Measurements from ENCODE around the gene RASA2.

The RASA2 gene

DNA sequence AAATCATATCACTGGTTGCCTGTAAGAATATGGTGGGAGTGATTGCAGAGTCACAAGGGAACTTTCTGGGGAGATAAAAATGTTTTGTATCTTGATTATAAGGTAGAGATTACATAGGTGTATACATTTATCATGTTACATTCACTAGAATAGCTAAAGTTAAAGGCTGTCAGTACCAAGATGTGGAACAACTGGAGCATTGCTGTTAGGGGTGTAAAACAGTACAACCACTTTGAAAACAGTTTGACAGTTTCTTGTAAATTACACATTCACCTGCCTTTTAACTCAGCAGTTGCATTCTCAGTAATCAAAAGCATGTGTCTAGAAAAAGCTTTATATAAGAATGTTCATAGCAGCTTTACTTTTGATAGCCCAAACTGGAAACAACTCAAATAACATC, 27.6 kb downstream of the RASA2 start:
- H3K27me3 ChIP-seq = no peaks in the 10 kb centered on the region
- TF ChIP-seq, protein P1, sequence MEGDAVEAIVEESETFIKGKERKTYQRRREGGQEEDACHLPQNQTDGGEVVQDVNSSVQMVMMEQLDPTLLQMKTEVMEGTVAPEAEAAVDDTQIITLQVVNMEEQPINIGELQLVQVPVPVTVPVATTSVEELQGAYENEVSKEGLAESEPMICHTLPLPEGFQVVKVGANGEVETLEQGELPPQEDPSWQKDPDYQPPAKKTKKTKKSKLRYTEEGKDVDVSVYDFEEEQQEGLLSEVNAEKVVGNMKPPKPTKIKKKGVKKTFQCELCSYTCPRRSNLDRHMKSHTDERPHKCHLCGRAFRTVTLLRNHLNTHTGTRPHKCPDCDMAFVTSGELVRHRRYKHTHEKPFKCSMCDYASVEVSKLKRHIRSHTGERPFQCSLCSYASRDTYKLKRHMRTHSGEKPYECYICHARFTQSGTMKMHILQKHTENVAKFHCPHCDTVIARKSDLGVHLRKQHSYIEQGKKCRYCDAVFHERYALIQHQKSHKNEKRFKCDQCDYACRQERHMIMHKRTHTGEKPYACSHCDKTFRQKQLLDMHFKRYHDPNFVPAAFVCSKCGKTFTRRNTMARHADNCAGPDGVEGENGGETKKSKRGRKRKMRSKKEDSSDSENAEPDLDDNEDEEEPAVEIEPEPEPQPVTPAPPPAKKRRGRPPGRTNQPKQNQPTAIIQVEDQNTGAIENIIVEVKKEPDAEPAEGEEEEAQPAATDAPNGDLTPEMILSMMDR (IDR thresholded peaks at IDR 0.05; ENCODE audit: low read depth, low read length) = no peak
- no peak overlapping the region for H3K4me3 ChIP-seq (ENCODE audit: low read depth, low read length)
- no peak for DNase-seq
- H3K9me3 ChIP-seq = no peaks in the 10 kb centered on the region
- no peaks in the 10 kb centered on the region for H3K4me1 ChIP-seq
- peaks cover 13% of the 10 kb centered on the region for H3K36me3 ChIP-seq

DNA sequence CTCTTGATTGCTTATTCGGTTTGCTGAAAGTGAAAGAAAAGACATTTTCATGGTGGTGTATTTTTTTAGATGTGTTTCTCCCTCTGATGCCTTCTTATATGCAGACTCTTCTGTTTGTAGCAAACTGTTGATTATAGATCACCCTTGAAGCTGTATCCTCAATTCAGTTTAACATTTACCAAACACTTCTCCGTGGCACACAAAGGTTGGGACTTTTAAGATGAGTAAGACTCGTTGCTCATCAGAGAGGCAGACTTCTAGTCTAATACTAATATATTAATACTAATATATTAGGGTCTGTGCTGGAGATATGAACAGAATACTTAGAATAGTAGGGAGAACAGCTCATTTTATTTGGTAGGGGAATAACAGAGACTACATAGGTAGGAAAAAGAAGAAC, 32.8 kb downstream of the RASA2 start:
- H3K36me3 ChIP-seq = peaks cover 13% of the 10 kb centered on the region
- no peak for DNase-seq
- no peak overlapping the region for H3K4me3 ChIP-seq (ENCODE audit: low read depth, low read length)
- H3K4me1 ChIP-seq = 0 out of 2 replicates have a peak, but pooled peaks cover 3% of the 10 kb centered on the region
- TF ChIP-seq, protein P1 (IDR thresholded peaks at IDR 0.05; ENCODE audit: low read depth, low read length) = no peak
- no peaks in the 10 kb centered on the region for H3K9me3 ChIP-seq
- no peaks in the 10 kb centered on the region for H3K27me3 ChIP-seq

DNA sequence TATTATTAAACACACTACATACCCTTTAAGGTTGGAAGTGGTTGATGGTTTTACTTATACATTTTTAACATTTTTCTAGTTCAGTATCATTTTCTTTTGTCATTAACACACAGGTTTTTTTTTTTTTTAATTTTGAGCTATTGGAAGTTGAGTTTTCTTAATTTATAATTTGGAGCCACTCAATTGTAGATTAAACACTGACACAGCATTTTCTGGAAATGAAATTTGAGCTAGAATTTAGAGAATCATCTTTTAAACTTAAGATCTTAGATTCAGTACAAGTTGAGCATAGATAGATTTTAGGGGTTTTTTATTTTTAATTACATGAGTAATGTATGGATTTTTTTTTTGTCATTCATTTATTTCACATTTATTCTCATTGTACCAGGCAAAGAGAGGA, 35.0 kb downstream of the RASA2 start:
- TF ChIP-seq, protein P1 (IDR thresholded peaks at IDR 0.05; ENCODE audit: low read depth, low read length) = no peak
- H3K4me1 ChIP-seq = 0 out of 2 replicates have a peak, but pooled peaks cover 3% of the 10 kb centered on the region
- H3K4me3 ChIP-seq (ENCODE audit: low read depth, low read length) = no peak overlapping the region
- no peaks in the 10 kb centered on the region for H3K9me3 ChIP-seq
- no peaks in the 10 kb centered on the region for H3K27me3 ChIP-seq
- H3K36me3 ChIP-seq = peaks cover 12% of the 10 kb centered on the region
- DNase-seq = no peak

DNA sequence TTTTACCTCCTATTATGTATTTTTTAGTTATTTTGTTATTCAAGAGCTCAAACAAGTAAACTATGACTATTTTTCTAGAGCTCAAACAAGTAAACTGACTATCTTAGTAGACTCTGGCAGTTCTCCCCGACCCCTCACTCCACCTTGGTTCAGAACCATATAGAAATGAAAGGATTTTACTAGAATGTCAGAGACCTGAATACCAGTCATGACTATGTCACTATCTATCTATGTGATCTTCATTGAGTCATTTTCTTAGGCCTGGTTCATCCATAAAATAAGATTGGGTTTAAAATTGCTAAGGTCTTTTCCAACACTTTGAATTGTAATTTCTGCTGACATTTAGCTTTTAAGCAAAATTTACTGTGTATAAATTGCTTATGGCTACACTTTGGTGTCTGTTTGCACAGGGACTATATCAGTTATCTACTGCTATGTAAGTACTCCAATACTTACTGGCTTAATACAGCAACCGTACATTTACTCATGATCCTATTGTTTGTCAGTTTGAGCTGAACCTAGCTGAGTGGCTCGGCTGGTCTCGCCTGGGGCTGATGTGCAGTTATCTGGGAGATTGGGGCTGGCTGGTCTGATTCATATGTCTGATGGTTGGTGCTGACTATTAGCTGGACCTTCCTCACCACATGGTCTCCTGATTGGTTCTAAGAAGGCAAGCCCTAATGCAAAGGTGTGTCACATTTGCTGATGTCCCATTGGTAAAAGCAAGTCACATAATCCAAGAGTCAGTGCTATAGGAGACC, 37.0 kb downstream of the RASA2 start:
- no peaks in the 10 kb centered on the region for H3K9me3 ChIP-seq
- H3K4me1 ChIP-seq = 0 out of 2 replicates have a peak, but pooled peaks cover 3% of the 10 kb centered on the region
- no peaks in the 10 kb centered on the region; the same call in 1 of the 2 replicates for H3K36me3 ChIP-seq
- H3K27me3 ChIP-seq = no peaks in the 10 kb centered on the region
- no peak for DNase-seq
- TF ChIP-seq, protein P1 (IDR thresholded peaks at IDR 0.05; ENCODE audit: low read depth, low read length) = no peak
- H3K4me3 ChIP-seq (ENCODE audit: low read depth, low read length) = no peak overlapping the region

DNA sequence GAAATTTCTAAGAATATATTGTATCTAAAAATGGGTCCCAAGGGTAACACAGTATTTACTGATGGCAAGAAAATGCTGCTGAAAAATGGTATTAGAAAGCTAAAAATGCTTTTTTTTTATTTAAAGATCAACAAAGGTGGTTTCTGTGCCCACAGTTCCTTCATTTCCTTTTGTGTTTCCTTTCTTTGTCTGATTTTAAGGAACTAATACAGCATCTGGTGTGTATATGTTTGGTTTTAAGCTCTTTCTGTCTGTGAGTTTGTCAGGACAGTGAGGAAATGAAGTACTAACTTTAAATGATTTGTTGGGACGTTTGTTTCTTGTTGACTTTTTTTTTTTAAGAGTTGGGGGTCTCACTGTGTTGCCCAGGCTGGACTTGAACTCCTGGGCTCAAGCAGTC, 38.2 kb downstream of the RASA2 start:
- H3K9me3 ChIP-seq = no peaks in the 10 kb centered on the region

More for the DNA sequence above, 38.2 kb downstream of the RASA2 start:
- Histone ChIP-seq H3K4me3 (ENCODE audit: low read depth, low read length) (no peak overlapping the region), H3K4me1 (0 out of 2 replicates have a peak, but pooled peaks cover 3% of the 10 kb centered on the region), H3K36me3 (no peaks in the 10 kb centered on the region; the same call in 1 of the 2 replicates), H3K27me3 (no peaks in the 10 kb centered on the region)
- no peak for DNase-seq
- TF ChIP-seq, protein P1 (IDR thresholded peaks at IDR 0.05; ENCODE audit: low read depth, low read length) = no peak
